GM18909 (cell line): ENCODE results near the gene SPINK9.
"Not testable (repeated sequence)": the region's sequence is repeated elsewhere in the genome, so short reads cannot be mapped to it uniquely, and the experiment has no call there.

Experiments
- ATAC-seq: cut with Tn5 transposase; IDR thresholded peaks from one replicate; pipeline ENCODE4 v1.9.1; 2021; ENCODE audit warnings: mild to moderate bottlenecking; ENCODE audit not compliant: unreplicated experiment, poor library complexity

The SPINK9 gene, protein sequence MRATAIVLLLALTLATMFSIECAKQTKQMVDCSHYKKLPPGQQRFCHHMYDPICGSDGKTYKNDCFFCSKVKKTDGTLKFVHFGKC

GRCh38 chr5:148335259-148335658 is at the start of gene SPINK9:
SPINK9 (plus strand) TSS chr5:148335559; CDS start chr5:148335614, 55 bp downstream.
- no peak for ATAC-seq

DNA sequence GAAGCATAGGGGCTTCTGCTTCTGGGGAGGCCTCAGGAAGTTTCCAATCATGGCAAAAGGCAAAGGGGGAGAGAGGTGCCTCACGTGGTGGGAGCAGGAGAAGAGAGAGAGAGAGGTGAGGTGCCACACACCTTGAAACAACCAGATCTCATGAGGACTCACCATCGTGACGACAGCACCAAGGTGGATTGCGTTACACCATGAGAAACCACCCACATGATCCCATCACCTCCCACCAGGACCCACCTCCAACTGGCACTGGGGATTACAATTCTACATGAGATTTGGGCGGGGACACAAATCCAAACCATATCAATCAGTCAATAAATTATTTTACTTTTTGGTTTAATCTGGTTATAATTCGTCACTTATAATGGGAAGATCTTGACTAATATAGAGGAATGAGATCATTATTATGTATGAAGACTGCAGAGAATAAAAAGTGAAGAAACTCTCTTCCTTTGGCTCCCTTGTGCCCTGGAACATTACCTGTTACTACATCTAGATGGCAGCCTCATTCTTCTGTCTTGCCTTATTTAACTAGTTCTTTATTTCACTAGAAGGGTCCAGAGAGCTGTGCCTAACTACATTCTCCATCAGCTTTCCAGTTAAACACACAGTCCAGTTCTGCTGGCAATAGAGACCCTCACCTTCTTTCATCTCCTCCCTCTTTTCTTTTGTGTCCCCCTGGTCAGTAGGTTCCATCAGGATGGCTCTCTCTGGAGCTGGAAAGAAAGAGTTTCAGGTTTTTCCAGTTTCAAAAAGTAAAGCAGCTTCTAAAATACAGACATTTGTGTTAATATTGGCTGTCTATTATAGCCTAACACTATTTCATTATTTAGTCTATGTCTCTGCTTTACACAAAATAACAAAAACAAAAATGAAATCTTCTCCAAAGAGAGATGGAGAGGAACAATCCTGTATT is 44.8 kb upstream of the SPINK9 start:
- no peak for ATAC-seq

GRCh38 chr5:148297731-148298130 is 37.6 kb upstream of the SPINK9 start:
- no peak for ATAC-seq

DNA sequence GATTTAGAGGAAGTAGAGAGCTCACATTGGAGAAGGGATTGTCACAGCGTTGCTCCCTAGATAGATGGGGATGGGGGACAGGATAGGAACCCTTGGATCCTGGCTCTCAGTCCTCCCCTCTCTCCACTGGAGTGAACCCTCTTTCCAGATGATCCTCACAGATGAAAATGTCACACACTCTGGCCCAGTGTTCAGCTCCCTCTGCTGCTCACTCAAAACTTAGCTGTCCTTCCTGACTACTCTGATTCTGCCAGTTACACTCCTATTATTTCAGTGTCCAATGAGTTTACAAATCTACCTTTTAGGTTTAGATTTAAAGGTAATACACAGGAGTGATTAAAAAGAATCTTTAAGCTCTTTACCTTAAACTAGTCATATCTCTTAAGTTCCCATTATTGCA is 28.9 kb upstream of the SPINK9 start:
- ATAC-seq: no peak

- no peak for ATAC-seq
These were observed 26.3 kb upstream of the SPINK9 start for GRCh38 chr5:148309019-148309418.

- no peak for ATAC-seq
These were observed 25.6 kb upstream of the SPINK9 start for GRCh38 chr5:148309746-148310145.

- no peak for ATAC-seq
These were observed 23.9 kb upstream of the SPINK9 start for GRCh38 chr5:148311484-148311883.

DNA sequence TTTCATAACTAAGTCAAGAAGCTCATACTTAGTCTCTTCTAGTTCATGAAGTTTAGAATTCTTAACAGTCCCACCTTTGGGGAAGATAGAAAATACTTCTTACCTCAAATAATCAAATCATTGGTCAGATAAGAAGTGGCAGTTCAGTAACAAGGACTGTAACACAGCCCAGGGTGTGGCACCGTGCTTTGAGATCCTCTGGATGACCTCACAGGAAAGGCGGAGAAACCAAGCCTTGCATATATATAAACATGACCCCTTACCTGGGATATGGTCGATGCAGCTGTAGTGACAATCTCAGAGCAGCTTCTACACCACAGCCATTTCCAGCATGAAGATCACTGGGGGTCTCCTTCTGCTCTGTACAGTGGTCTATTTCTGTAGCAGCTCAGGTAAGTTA is 23.2 kb upstream of the SPINK9 start, which contains the start of gene SPINK7:
Gene SPINK7, plus strand, starts transcription at position 271 of the 400 bp plus-strand sequence. Its CDS starts 61 bp downstream, at position 332.
- no peak for ATAC-seq

GRCh38 chr5:148314187-148314586 is 21.2 kb upstream of the SPINK9 start:
- ATAC-seq: no peak

DNA sequence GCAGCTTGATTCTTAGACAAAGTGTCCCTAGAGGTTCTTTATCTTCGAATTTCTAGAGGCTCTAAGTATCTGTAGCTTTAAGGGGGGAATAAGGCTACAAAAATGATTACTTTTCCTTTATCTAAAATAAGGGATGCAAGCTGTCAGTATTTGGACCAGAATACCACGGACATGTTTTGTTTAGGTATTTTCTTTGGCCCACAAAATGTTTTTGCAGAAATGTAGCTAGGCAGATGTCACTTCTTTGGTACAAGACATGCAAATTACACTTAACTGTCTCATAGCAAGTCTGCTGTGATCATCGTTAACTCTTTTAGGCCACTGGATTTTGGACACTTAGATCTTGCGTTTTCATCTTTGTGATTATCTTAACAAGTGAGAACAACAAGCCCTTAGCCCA is 20.6 kb upstream of the SPINK9 start:
- no peak for ATAC-seq

GRCh38 chr5:148320011-148320963 is 15.1 kb upstream of the SPINK9 start:
- ATAC-seq: not testable (repeated sequence)

DNA sequence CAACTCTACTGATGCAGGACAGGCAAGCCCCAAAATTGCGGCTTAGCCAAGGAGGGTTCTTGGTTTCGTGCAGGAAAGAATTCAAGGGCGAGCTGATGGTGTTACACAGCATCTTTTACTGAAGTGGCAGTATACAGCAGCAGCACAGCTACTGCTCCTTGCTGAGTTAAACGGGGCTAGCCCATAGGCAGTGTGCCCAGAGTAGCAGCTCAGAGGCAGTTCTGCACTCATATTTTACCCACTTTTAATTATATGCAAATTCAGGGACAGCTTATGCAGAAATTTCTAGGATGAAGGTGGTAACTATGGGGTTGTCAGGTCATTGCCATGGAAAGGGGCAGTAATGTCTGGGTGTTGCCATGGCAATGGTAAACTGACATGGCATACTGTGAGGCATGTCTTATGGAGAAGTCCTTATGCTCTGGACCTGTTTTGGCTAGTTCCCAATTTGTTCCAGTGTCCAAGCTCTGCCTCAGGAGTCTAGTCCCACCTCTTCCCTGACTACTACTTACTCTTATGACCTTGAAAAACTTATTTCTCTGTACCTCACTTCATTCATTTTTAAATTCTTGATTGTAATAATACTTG is 2.0 kb upstream of the SPINK9 start:
- ATAC-seq: no peak

- ATAC-seq: peak; percentile 85
These were observed 1.5 kb downstream of the SPINK9 start for GRCh38 chr5:148336704-148337435.

DNA sequence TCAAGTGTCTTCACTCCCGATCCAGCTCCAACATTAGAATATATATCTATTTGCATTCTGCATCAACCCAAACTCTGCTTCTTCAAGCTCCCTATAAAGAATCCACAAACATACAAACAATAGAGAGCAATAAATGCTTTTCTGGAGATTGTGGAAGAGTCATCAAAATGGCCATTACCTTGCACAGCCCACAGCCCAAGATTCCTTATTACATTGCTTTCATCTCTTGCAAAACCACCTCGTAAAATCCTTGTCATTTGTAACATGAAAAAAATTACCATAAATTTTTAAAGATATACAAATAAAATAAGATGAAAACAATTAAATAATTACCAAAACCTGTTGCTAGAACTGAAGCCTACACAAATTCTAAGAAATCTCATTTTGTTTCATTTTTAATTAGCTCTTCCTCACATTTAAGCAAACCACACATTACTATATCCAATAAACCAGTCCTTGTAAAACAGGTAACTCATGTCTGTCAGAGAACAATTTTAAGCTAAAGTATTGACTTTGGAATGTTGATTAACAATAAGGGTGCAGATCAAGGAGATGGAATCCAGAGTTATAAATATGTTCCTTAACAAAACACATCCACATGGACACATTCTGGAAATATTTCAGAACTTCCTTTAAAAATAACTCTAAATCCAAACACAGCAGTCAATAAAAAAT is 7.1 kb downstream of the SPINK9 start:
- no peak for ATAC-seq

- no peak for ATAC-seq
These were observed 7.7 kb downstream of the SPINK9 start for GRCh38 chr5:148343046-148343407.

DNA sequence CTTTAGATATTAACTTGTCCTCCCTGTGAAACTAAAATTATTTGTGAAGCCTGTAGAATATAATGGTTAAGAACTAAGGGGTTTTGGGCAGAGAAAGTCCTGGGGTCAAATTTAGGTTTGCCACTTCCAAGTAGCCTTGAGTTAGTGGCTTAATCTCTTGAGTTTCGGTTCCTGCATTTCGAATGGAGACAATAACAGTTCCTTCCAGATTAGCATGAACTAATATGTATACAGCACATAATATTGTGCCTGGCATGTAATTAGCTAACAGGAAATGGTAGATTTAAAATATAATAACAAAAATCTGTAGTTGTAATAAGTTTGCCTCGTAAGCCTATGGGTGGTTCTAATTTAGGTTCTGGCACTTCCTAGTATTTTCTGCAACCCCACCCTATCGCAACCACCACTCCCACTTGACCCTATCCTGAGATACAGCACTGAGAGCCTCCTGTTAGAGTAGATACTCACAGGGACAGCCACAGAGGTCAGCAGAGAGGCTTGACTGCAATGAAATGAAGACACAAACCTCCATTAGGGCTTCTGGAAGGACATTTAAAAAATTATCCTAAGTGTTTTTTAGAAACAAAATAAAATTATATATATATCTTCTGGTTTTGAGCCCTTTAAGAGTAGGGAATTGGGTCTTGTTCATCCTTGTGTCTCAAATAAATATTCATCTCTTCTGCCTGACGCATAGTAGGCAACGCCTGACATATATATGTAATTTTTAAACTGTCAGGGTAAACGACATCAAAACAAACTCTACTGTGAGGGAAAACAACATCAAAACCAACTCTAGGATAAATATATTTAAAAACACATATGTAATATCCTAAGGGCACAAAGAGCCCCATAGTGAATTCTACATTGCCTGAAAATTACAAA is 8.5 kb downstream of the SPINK9 start:
- no peak for ATAC-seq

GRCh38 chr5:148347706-148348105 is 12.3 kb downstream of the SPINK9 start:
- no peak for ATAC-seq

- no peak for ATAC-seq
These were observed 17.3 kb downstream of the SPINK9 start for GRCh38 chr5:148352696-148353095.
